GM12873 (cell line): ENCODE measurements around the gene MT3.

ENCODE experiments used
- CTCF ChIP-seq: IDR thresholded peaks from 2 replicates; pipeline ENCODE4 v1.5.1; 2012; ENCODE audit warnings: low read depth, mild to moderate bottlenecking, moderate library complexity, low read length, control low read depth; ENCODE audit not compliant: insufficient read depth; ENCODE audit errors: missing control alignments

The MT3 gene

GRCh38 chr16:56564793-56565477, 24.4 kb upstream of the MT3 start, which contains the start of gene MT4:
TSS of gene MT4 (plus strand) at chr16:56565073. CDS start at chr16:56565129, 56 bp downstream.
- TF ChIP-seq CTCF, result no peak

GRCh38 chr16:56569971-56570370, 19.4 kb upstream of the MT3 start:
- no peak for TF ChIP-seq CTCF

- no peak for TF ChIP-seq CTCF
Observed at GRCh38 chr16:56571525-56571924, 17.8 kb upstream of the MT3 start.

- no peak for TF ChIP-seq CTCF
Observed at GRCh38 chr16:56574625-56575024, 14.7 kb upstream of the MT3 start.

GRCh38 chr16:56576585-56577299, 12.6 kb upstream of the MT3 start:
- peak; percentile 94 for TF ChIP-seq CTCF

GRCh38 chr16:56577300-56577625, 12.1 kb upstream of the MT3 start:
- no peak for TF ChIP-seq CTCF

GRCh38 chr16:56580391-56581048, 8.8 kb upstream of the MT3 start:
- no peak for TF ChIP-seq CTCF
